Memory B cell (primary cell): Measurements from ENCODE around the gene NFE2.

Source experiments
- ATAC-seq: fragments of 150-1000 bp; cut with Tn5 transposase; 2 replicates; pipeline ENCODE4 v1.10.0; 2021; ENCODE audit warnings: low read depth, mild to moderate bottlenecking, moderate library complexity
- DNase-seq, 2 donors: peaks; one replicate each; pipeline ENCODE4 v3.0.0; 2022; ENCODE audit warnings: low spot score in 2 of 2
- H3K27ac Mint-ChIP-seq: one replicate; pipeline ENCODE4 v1.8.0; 2022; ENCODE audit warnings: mild to moderate bottlenecking, moderate library complexity, mixed read lengths
- H3K27me3 Mint-ChIP-seq: one replicate; pipeline ENCODE4 v1.8.0; 2022; ENCODE audit warnings: mixed read lengths
- H3K36me3 Mint-ChIP-seq: one replicate; pipeline ENCODE4 v1.8.0; 2022; ENCODE audit warnings: mild to moderate bottlenecking, mixed read lengths
- H3K4me1 Mint-ChIP-seq: one replicate; pipeline ENCODE4 v1.8.0; 2022; ENCODE audit warnings: mixed read lengths
- H3K4me3 Mint-ChIP-seq: one replicate; pipeline ENCODE4 v1.8.0; 2022; ENCODE audit warnings: mild to moderate bottlenecking, moderate library complexity, mixed read lengths
- H3K9me3 Mint-ChIP-seq: one replicate; pipeline ENCODE4 v1.8.0; 2022; ENCODE audit warnings: mixed read lengths

NFE2 gene

GRCh38 chr12:54300732-54301427, at the start of gene NFE2:
Gene NFE2, minus strand, starts transcription at chr12:54301015. Its CDS starts 5,767 bp downstream, at chr12:54295248.
- ATAC-seq (peak; percentile 64), DNase-seq (peak in 1 of 2 donors; percentile 42)
- peak within 1 kb of the TSS; percentile 27 for H3K4me3 Mint-ChIP-seq
- peaks cover 29% of the 10 kb centered on the region for H3K4me1 Mint-ChIP-seq
- no peak within 1 kb of the TSS for H3K27ac Mint-ChIP-seq
- peaks cover 28% of the 10 kb centered on the region for H3K27me3 Mint-ChIP-seq
- no peaks in the 10 kb centered on the region for H3K9me3 Mint-ChIP-seq
- H3K36me3 Mint-ChIP-seq, result no peaks in the 10 kb centered on the region

GRCh38 chr12:54349679-54350078, 48.9 kb upstream of the NFE2 start:
- H3K9me3 Mint-ChIP-seq, result no peaks in the 10 kb centered on the region
- peaks cover 14% of the 10 kb centered on the region for H3K4me1 Mint-ChIP-seq
- H3K36me3 Mint-ChIP-seq, result peaks cover 40% of the 10 kb centered on the region
- no peak overlapping the region for H3K27ac Mint-ChIP-seq
- H3K27me3 Mint-ChIP-seq, result no peaks in the 10 kb centered on the region
- no peak overlapping the region for H3K4me3 Mint-ChIP-seq
- DNase-seq (no peak), ATAC-seq (no peak)

- no peak for DNase-seq
- no peaks in the 10 kb centered on the region for H3K27me3 Mint-ChIP-seq
- H3K27ac Mint-ChIP-seq, result peak overlapping the region; percentile 67
- peaks cover 40% of the 10 kb centered on the region for H3K36me3 Mint-ChIP-seq
- no peaks in the 10 kb centered on the region for H3K9me3 Mint-ChIP-seq
- peaks cover 14% of the 10 kb centered on the region for H3K4me1 Mint-ChIP-seq
- ATAC-seq, result no peak
- H3K4me3 Mint-ChIP-seq, result no peak overlapping the region
These were observed 48.2 kb upstream of the NFE2 start for GRCh38 chr12:54349036-54349435.

- Mint-ChIP-seq H3K4me1 (peaks cover 8% of the 10 kb centered on the region), H3K4me3 (no peak overlapping the region), H3K9me3 (no peaks in the 10 kb centered on the region), H3K27ac (no peak overlapping the region), H3K27me3 (no peaks in the 10 kb centered on the region), H3K36me3 (peaks cover 34% of the 10 kb centered on the region)
- ATAC-seq (no peak), DNase-seq (no peak)
These were observed 40.8 kb upstream of the NFE2 start for GRCh38 chr12:54341378-54342300.

- H3K27me3 Mint-ChIP-seq, result no peaks in the 10 kb centered on the region
- no peak overlapping the region for H3K4me3 Mint-ChIP-seq
- peaks cover 32% of the 10 kb centered on the region for H3K36me3 Mint-ChIP-seq
These were observed 40.0 kb upstream of the NFE2 start for GRCh38 chr12:54340846-54341245.

GRCh38 chr12:54338698-54339296, 38.0 kb upstream of the NFE2 start:
- Mint-ChIP-seq H3K4me1 (peaks cover 7% of the 10 kb centered on the region), H3K4me3 (no peak overlapping the region), H3K27ac (no peak overlapping the region), H3K36me3 (peaks cover 26% of the 10 kb centered on the region), H3K9me3 (no peaks in the 10 kb centered on the region), H3K27me3 (no peaks in the 10 kb centered on the region)
- no peak for DNase-seq
- ATAC-seq, result no peak

More at GRCh38 chr12:54340846-54341245, 40.0 kb upstream of the NFE2 start:
- peaks cover 11% of the 10 kb centered on the region for H3K4me1 Mint-ChIP-seq
- no peak for DNase-seq
- no peaks in the 10 kb centered on the region for H3K9me3 Mint-ChIP-seq
- no peak for ATAC-seq
- H3K27ac Mint-ChIP-seq, result no peak overlapping the region

- H3K4me1 Mint-ChIP-seq, result peaks cover 7% of the 10 kb centered on the region
- H3K27me3 Mint-ChIP-seq, result no peaks in the 10 kb centered on the region
- H3K9me3 Mint-ChIP-seq, result no peaks in the 10 kb centered on the region
- ATAC-seq, result no peak
- no peak overlapping the region for H3K4me3 Mint-ChIP-seq
- peaks cover 21% of the 10 kb centered on the region for H3K36me3 Mint-ChIP-seq
- no peak for DNase-seq
- H3K27ac Mint-ChIP-seq, result no peak overlapping the region
These were observed 37.2 kb upstream of the NFE2 start for GRCh38 chr12:54337854-54338650.

GRCh38 chr12:54337280-54337842, 36.5 kb upstream of the NFE2 start:
- no peak overlapping the region for H3K4me3 Mint-ChIP-seq
- no peak overlapping the region for H3K27ac Mint-ChIP-seq
- H3K9me3 Mint-ChIP-seq, result no peaks in the 10 kb centered on the region
- H3K36me3 Mint-ChIP-seq, result peaks cover 17% of the 10 kb centered on the region
- DNase-seq (no peak), ATAC-seq (no peak)
- H3K4me1 Mint-ChIP-seq, result peaks cover 7% of the 10 kb centered on the region
- H3K27me3 Mint-ChIP-seq, result no peaks in the 10 kb centered on the region

GRCh38 chr12:54333420-54334034, 32.7 kb upstream of the NFE2 start:
- DNase-seq (no peak), ATAC-seq (no peak)
- Mint-ChIP-seq H3K9me3 (no peaks in the 10 kb centered on the region), H3K4me1 (peaks cover 21% of the 10 kb centered on the region), H3K4me3 (no peak overlapping the region), H3K27ac (no peak overlapping the region), H3K36me3 (peaks cover 2% of the 10 kb centered on the region), H3K27me3 (no peaks in the 10 kb centered on the region)

- Mint-ChIP-seq H3K36me3 (peaks cover 2% of the 10 kb centered on the region), H3K4me3 (no peak overlapping the region), H3K9me3 (no peaks in the 10 kb centered on the region), H3K27me3 (no peaks in the 10 kb centered on the region), H3K4me1 (peaks cover 23% of the 10 kb centered on the region), H3K27ac (no peak overlapping the region)
- DNase-seq (no peak), ATAC-seq (no peak)
These were observed 30.6 kb upstream of the NFE2 start for GRCh38 chr12:54331461-54331860.

GRCh38 chr12:54330442-54330841, 29.6 kb upstream of the NFE2 start:
- no peaks in the 10 kb centered on the region for H3K9me3 Mint-ChIP-seq
- H3K27ac Mint-ChIP-seq, result no peak overlapping the region
- no peak overlapping the region for H3K4me3 Mint-ChIP-seq
- H3K36me3 Mint-ChIP-seq, result peaks cover 2% of the 10 kb centered on the region
- H3K4me1 Mint-ChIP-seq, result peaks cover 21% of the 10 kb centered on the region
- H3K27me3 Mint-ChIP-seq, result no peaks in the 10 kb centered on the region
- DNase-seq (no peak), ATAC-seq (no peak)

GRCh38 chr12:54329759-54330158, 28.9 kb upstream of the NFE2 start:
- no peak for DNase-seq
- ATAC-seq, result no peak
- H3K27me3 Mint-ChIP-seq, result no peaks in the 10 kb centered on the region

More at GRCh38 chr12:54329759-54330158, 28.9 kb upstream of the NFE2 start:
- no peaks in the 10 kb centered on the region for H3K9me3 Mint-ChIP-seq
- H3K36me3 Mint-ChIP-seq, result peaks cover 2% of the 10 kb centered on the region
- no peak overlapping the region for H3K27ac Mint-ChIP-seq
- H3K4me1 Mint-ChIP-seq, result peaks cover 22% of the 10 kb centered on the region
- H3K4me3 Mint-ChIP-seq, result no peak overlapping the region
